MCF 10A (cell line): ENCODE measurements around the gene PPT2. TPM values are rescaled to one million over a fixed set of nuclear protein-coding genes. Genes with fewer than 3 reads are reported as not detected.

Experiments
- BruUV-seq: library from RNA; stranded (reverse); fragments of 400-500 nt; replicated peaks from 2 replicates; lab custom pipeline; 2021; lab: Mats Ljungman, UMichigan
- CTCF ChIA-PET: fragments of 300-600 bp; sonication (Branson Sonifier 250); formaldehyde crosslinking; extraction: SDS; loops from one replicate; lab custom pipeline; 2021; ENCODE audit warnings: antibody characterized with exemption, inconsistent platforms; lab: Yijun Ruan, JAX
- POLR2A ChIA-PET: fragments of 300-600, 350-650 bp; sonication (Branson Sonifier 250); formaldehyde crosslinking; extraction: SDS; loops from one replicate; lab custom pipeline; 2020; ENCODE audit warnings: antibody characterized with exemption, inconsistent platforms; lab: Yijun Ruan, JAX
- DNase-seq: peaks from one replicate; pipeline ENCODE4 v3.0.0-alpha.2; 2018; ENCODE audit not compliant: unreplicated experiment
- H3K27ac Mint-ChIP-seq: one replicate; pipeline ENCODE4 v1.8.0; 2022; ENCODE audit warnings: mild to moderate bottlenecking, low read depth, mixed read lengths; ENCODE audit not compliant: unreplicated experiment
- H3K27me3 Mint-ChIP-seq: one replicate; pipeline ENCODE4 v1.8.0; 2022; ENCODE audit warnings: mixed read lengths; ENCODE audit not compliant: insufficient read depth, unreplicated experiment
- H3K36me3 Mint-ChIP-seq: one replicate; pipeline ENCODE4 v1.8.0; 2022; ENCODE audit warnings: mild to moderate bottlenecking, moderate library complexity, mixed read lengths; ENCODE audit not compliant: insufficient read depth, unreplicated experiment
- H3K4me1 Mint-ChIP-seq: one replicate; pipeline ENCODE4 v1.8.0; 2022; ENCODE audit warnings: mixed read lengths; ENCODE audit not compliant: insufficient read depth, unreplicated experiment
- H3K4me3 Mint-ChIP-seq: one replicate; pipeline ENCODE4 v1.8.0; 2022; ENCODE audit warnings: mild to moderate bottlenecking, moderate library complexity, mixed read lengths; ENCODE audit not compliant: unreplicated experiment
- H3K9me3 Mint-ChIP-seq: one replicate; pipeline ENCODE4 v1.8.0; 2022; ENCODE audit warnings: mixed read lengths; ENCODE audit not compliant: unreplicated experiment
- CTCF ChIP-seq: fragments of 200-600 bp; IDR thresholded peaks from one replicate; pipeline ENCODE4 v1.8.0; 2022; ENCODE audit warnings: antibody characterized with exemption, mild to moderate bottlenecking; ENCODE audit not compliant: unreplicated experiment
- intact Hi-C: fragments of 100-400 bp; cut with micrococcal nuclease; formaldehyde crosslinking; loops from 2 replicates; pipeline ENCODE4 v1.14.1; 2022
- total RNA-seq: library from RNA; stranded (reverse); gene quantifications from 2 replicates; pipeline ENCODE4 v1.2.3, GENCODE V29; 2022

PPT2 gene
- total RNA-seq, 1 experiment from 2014 or later, result 3.7 TPM

- H3K4me3 Mint-ChIP-seq, result no peak overlapping the region
- H3K27ac Mint-ChIP-seq, result peak overlapping the region; percentile 17
Measured at GRCh38 chr6:32113386-32114352, 40.3 kb upstream of the PPT2 start.

GRCh38 chr6:32114796-32115195 is 39.1 kb upstream of the PPT2 start:
- H3K27ac Mint-ChIP-seq, result peak overlapping the region; percentile 17
- POLR2A ChIA-PET, result interaction anchor here (0.9 to 1.8 kb wide), 4 partner anchors 16 to 217 kb away, joined by 3 to 4 read pairs (median 4); partner anchors contain the start of gene FKBPL
- TF ChIP-seq CTCF, result no peak
- H3K9me3 Mint-ChIP-seq, result no peaks in the 10 kb centered on the region
- CTCF ChIA-PET, result interaction anchor here (0.6 to 2.3 kb wide), 5 partner anchors 12 to 1081 kb away, joined by 3 to 9 read pairs (median 4); no protein-coding TSS in a partner anchor
- no peak overlapping the region for H3K4me3 Mint-ChIP-seq
- no TSS peak for BruUV-seq
- no peak for DNase-seq
- intact Hi-C loops, result loop anchor here (2.0 to 5.0 kb wide), 2 partner anchors 66 to 133 kb away; no protein-coding TSS in a partner anchor
- peaks cover 61% of the 10 kb centered on the region for H3K36me3 Mint-ChIP-seq
- H3K4me1 Mint-ChIP-seq, result peaks cover 36% of the 10 kb centered on the region
- H3K27me3 Mint-ChIP-seq, result peaks cover 6% of the 10 kb centered on the region

More at GRCh38 chr6:32113386-32114352, 40.3 kb upstream of the PPT2 start:
- ChIA-PET POLR2A (interaction anchor here (0.7 to 1.8 kb wide), 6 partner anchors 9 to 133 kb away, joined by 3 to 4 read pairs (median 4); partner anchors contain the start of gene FKBPL), CTCF (interaction anchor here (0.6 to 2.3 kb wide), 3 partner anchors 11 to 438 kb away, joined by 4 to 9 read pairs (median 4); no protein-coding TSS in a partner anchor)
- BruUV-seq, result no TSS peak
- peak; percentile 67 for DNase-seq
- TF ChIP-seq CTCF, result peak; percentile 23
- intact Hi-C loops, result loop anchor here (2.0 kb wide), 1 partner anchor 65 kb away; no protein-coding TSS in a partner anchor
- H3K36me3 Mint-ChIP-seq, result peaks cover 49% of the 10 kb centered on the region
- no peaks in the 10 kb centered on the region for H3K9me3 Mint-ChIP-seq
- H3K27me3 Mint-ChIP-seq, result peaks cover 17% of the 10 kb centered on the region
- H3K4me1 Mint-ChIP-seq, result peaks cover 33% of the 10 kb centered on the region

- no peak for TF ChIP-seq CTCF
- H3K4me1 Mint-ChIP-seq, result peaks cover 36% of the 10 kb centered on the region
- H3K27ac Mint-ChIP-seq, result no peak overlapping the region
- no peaks in the 10 kb centered on the region for H3K9me3 Mint-ChIP-seq
- intact Hi-C loops, result loop anchor here (2.0 to 5.0 kb wide), 2 partner anchors 67 to 132 kb away; no protein-coding TSS in a partner anchor
- ChIA-PET CTCF (interaction anchor here (2.3 kb wide), 1 partner anchor 12 kb away, joined by 9 read pairs; no protein-coding TSS in a partner anchor), POLR2A (interaction anchor here (3.8 kb wide), 1 partner anchor 13 kb away, joined by 34 read pairs; the partner anchor contains the start of genes ATF6B and FKBPL)
- no peak for DNase-seq
- TSS peak; percentile 45 for BruUV-seq
- no peaks in the 10 kb centered on the region for H3K27me3 Mint-ChIP-seq
- no peak overlapping the region for H3K4me3 Mint-ChIP-seq
- H3K36me3 Mint-ChIP-seq, result peaks cover 69% of the 10 kb centered on the region
Measured at GRCh38 chr6:32115623-32116022, 38.3 kb upstream of the PPT2 start.
